ENCODE results near the gene MAP3K2. TPM values are rescaled to one million over a fixed set of nuclear protein-coding genes. Genes with fewer than 3 reads are reported as not detected.
A peak's percentile ranks its signal among the peaks of the same experiment; 100 is the strongest.

Gene MAP3K2
- total RNA-seq, 4 donors from 2014 or later, result 52.7 to 96.2 (median 54.2) TPM

DNA sequence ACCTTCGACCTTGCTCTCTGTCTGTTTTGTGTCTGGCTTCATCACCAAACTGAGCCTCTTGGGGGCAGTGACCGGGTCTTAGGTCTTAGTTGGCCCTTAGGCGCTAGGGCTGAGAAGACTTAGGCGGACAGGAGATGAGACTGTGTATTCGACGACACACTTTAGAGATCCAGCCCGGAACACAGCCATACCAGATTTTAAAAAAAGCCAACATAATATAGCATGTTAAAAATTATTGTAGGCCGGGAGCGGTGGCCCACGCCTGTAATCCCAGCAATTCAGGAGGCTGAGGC is 21.0 kb upstream of the MAP3K2 start:
- H3K27ac ChIP-seq, result peak overlapping the region; percentile 79 to 96 (median 90)
- ATAC-seq, result no peak
- 70 to 87% methylated on average over 4 to 6 of the region's 10 CpGs for WGBS, 2 donors (ENCODE audit: low coverage in 1 of 2)
- peaks cover 0 to 64% (median 26%) of the 10 kb centered on the region in 3 donors for H3K4me1 ChIP-seq
- no peaks in the 10 kb centered on the region for H3K9me3 ChIP-seq
- no peak for TF ChIP-seq POLR2A (IDR thresholded peaks at IDR 0.05)
- peak overlapping the region in 1 of 2 donors; percentile 56 for H3K4me3 ChIP-seq
- H3K36me3 ChIP-seq, result no peaks in the 10 kb centered on the region
- no peaks in the 10 kb centered on the region for H3K27me3 ChIP-seq

GRCh38 chr2:127408004-127408806 is 20.4 kb upstream of the MAP3K2 start:
- peak; percentile 36 to 38 for TF ChIP-seq POLR2A (IDR thresholded peaks at IDR 0.05)
- peak; percentile 91 for TF ChIP-seq POLR2AphosphoS5 (IDR thresholded peaks at IDR 0.05)
- TF ChIP-seq, protein P1, sequence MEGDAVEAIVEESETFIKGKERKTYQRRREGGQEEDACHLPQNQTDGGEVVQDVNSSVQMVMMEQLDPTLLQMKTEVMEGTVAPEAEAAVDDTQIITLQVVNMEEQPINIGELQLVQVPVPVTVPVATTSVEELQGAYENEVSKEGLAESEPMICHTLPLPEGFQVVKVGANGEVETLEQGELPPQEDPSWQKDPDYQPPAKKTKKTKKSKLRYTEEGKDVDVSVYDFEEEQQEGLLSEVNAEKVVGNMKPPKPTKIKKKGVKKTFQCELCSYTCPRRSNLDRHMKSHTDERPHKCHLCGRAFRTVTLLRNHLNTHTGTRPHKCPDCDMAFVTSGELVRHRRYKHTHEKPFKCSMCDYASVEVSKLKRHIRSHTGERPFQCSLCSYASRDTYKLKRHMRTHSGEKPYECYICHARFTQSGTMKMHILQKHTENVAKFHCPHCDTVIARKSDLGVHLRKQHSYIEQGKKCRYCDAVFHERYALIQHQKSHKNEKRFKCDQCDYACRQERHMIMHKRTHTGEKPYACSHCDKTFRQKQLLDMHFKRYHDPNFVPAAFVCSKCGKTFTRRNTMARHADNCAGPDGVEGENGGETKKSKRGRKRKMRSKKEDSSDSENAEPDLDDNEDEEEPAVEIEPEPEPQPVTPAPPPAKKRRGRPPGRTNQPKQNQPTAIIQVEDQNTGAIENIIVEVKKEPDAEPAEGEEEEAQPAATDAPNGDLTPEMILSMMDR (IDR thresholded peaks at IDR 0.05), result peak in 2 of 4 experiments; percentile 22 to 26
- TF ChIP-seq EP300 (IDR thresholded peaks at IDR 0.05), result no peak
- WGBS, 2 donors (ENCODE audit: low coverage in 1 of 2), result 15% methylated on average over 4 of the region's 75 CpGs; no CpG with 5 or more reads in 1 of the 2 donors
- H3K4me3 ChIP-seq, result peak overlapping the region; percentile 40 to 56

GRCh38 chr2:127407661-127408003 is 19.9 kb upstream of the MAP3K2 start:
- WGBS, 2 donors (ENCODE audit: low coverage in 1 of 2), result 4 to 7% methylated on average over 3 of the region's 6 CpGs
- no peaks in the 10 kb centered on the region for H3K36me3 ChIP-seq
- no peaks in the 10 kb centered on the region for H3K9me3 ChIP-seq
- TF ChIP-seq POLR2AphosphoS5 (IDR thresholded peaks at IDR 0.05) (no peak), EP300 (IDR thresholded peaks at IDR 0.05) (no peak)
- TF ChIP-seq, protein P1 (IDR thresholded peaks at IDR 0.05), result no peak
- H3K27me3 ChIP-seq, result no peaks in the 10 kb centered on the region
- peaks cover 0 to 63% (median 26%) of the 10 kb centered on the region in 3 donors for H3K4me1 ChIP-seq
- peak; percentile 28 for ATAC-seq
- peak overlapping the region; percentile 5 to 56 for H3K4me3 ChIP-seq
- peak overlapping the region; percentile 35 to 96 (median 90) for H3K27ac ChIP-seq

More at GRCh38 chr2:127408004-127408806, 20.4 kb upstream of the MAP3K2 start:
- Histone ChIP-seq H3K36me3 (no peaks in the 10 kb centered on the region), H3K4me1 (peaks cover 0 to 63% (median 26%) of the 10 kb centered on the region in 3 donors), H3K9me3 (no peaks in the 10 kb centered on the region), H3K27ac (peak overlapping the region; percentile 79 to 96 (median 90)), H3K27me3 (no peaks in the 10 kb centered on the region)
- peak; percentile 96 for ATAC-seq

DNA sequence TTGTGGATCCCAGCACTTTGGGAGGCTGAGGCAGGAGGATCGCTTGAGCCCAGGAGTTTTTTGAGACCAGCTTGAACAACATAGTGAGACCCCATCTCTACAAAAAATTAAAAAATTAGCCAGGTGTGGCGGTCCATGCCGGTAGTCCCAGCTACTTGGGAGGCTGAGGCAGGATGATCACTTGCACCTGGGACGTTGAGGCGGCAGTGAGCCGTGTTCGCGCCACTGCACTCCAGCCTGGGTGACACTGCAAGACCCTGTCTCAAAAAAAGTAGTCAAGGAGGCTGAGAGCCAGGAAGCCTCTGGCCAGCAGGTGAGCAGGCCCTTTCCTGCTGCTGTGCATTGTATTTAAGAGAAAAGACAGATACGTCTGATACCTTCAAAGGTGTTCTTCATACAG is 19.3 kb upstream of the MAP3K2 start:
- peak overlapping the region in 3 of 4 donors; percentile 88 to 96 (median 93) for H3K27ac ChIP-seq
- TF ChIP-seq, protein P1 (IDR thresholded peaks at IDR 0.05), result no peak
- TF ChIP-seq POLR2AphosphoS5 (IDR thresholded peaks at IDR 0.05) (no peak), POLR2A (IDR thresholded peaks at IDR 0.05) (no peak), EP300 (IDR thresholded peaks at IDR 0.05) (no peak)
- WGBS, 2 donors (ENCODE audit: low coverage in 1 of 2), result 64% methylated on average over 1 of the region's 9 CpGs; no CpG with 5 or more reads in 1 of the 2 donors
- H3K4me3 ChIP-seq, result no peak overlapping the region
- no peaks in the 10 kb centered on the region for H3K36me3 ChIP-seq
- no peaks in the 10 kb centered on the region for H3K27me3 ChIP-seq
- ATAC-seq, result no peak
- no peaks in the 10 kb centered on the region for H3K9me3 ChIP-seq
- H3K4me1 ChIP-seq, result peaks cover 0 to 62% (median 26%) of the 10 kb centered on the region in 3 donors

DNA sequence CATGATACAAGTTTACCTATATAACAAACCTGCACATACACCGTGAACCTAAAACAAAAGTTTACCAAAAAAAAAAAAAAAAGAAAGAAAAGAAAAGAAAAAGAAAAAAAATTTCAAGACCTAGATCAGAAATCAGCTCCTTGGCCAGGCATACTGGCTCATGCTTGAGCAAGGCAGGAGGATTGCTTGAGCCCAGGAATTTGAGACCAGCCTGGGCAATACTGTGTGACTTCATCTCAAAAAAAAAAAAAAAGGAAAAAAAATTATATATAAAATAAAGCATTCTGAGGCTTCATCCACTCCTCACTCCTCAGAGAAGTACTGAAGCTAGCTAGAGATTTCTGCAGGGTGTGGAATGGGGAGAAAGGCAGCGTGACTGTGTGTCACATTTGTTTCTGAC is 18.7 kb upstream of the MAP3K2 start:
- ATAC-seq, result no peak
- WGBS, 2 donors (ENCODE audit: low coverage in 1 of 2), result 83 to 90% methylated on average over 2 of the region's 2 CpGs
- no peaks in the 10 kb centered on the region for H3K27me3 ChIP-seq
- peaks cover 0 to 56% (median 23%) of the 10 kb centered on the region in 3 donors for H3K4me1 ChIP-seq
- TF ChIP-seq, protein P1 (IDR thresholded peaks at IDR 0.05), result no peak
- no peak for TF ChIP-seq POLR2A (IDR thresholded peaks at IDR 0.05)
- TF ChIP-seq EP300 (IDR thresholded peaks at IDR 0.05), result no peak
- TF ChIP-seq POLR2AphosphoS5 (IDR thresholded peaks at IDR 0.05), result no peak
- no peaks in the 10 kb centered on the region for H3K36me3 ChIP-seq
- H3K4me3 ChIP-seq, result no peak overlapping the region
- peak overlapping the region in 3 of 4 donors; percentile 88 to 96 (median 93) for H3K27ac ChIP-seq
- H3K9me3 ChIP-seq, result no peaks in the 10 kb centered on the region
